Endothelial cell (in vitro differentiated cells): Measurements from ENCODE around the gene FGF12. TPM values are rescaled to one million over a fixed set of nuclear protein-coding genes. Genes with fewer than 3 reads are reported as not detected.

Experiments
- DNase-seq: peaks from one replicate; pipeline ENCODE4 v3.0.0; 2021; ENCODE audit warnings: low spot score
- H3K27ac Mint-ChIP-seq: one replicate; pipeline ENCODE4 v1.8.0; 2021; ENCODE audit warnings: mixed read lengths, inconsistent platforms; ENCODE audit not compliant: unreplicated experiment
- H3K27me3 Mint-ChIP-seq: one replicate; pipeline ENCODE4 v1.8.0; 2021; ENCODE audit warnings: mild to moderate bottlenecking, moderate library complexity, mixed read lengths, inconsistent platforms; ENCODE audit not compliant: unreplicated experiment
- H3K36me3 Mint-ChIP-seq: one replicate; pipeline ENCODE4 v1.8.0; 2021; ENCODE audit warnings: mild to moderate bottlenecking, low read depth, mixed read lengths, inconsistent platforms; ENCODE audit not compliant: unreplicated experiment
- H3K4me1 Mint-ChIP-seq: one replicate; pipeline ENCODE4 v1.8.0; 2021; ENCODE audit warnings: mild to moderate bottlenecking, mixed read lengths, inconsistent platforms; ENCODE audit not compliant: unreplicated experiment
- H3K4me3 Mint-ChIP-seq: one replicate; pipeline ENCODE4 v1.8.0; 2021; ENCODE audit warnings: mild to moderate bottlenecking, mixed read lengths, inconsistent platforms; ENCODE audit not compliant: unreplicated experiment
- H3K9me3 Mint-ChIP-seq: one replicate; pipeline ENCODE4 v1.8.0; 2021; ENCODE audit warnings: mixed read lengths, inconsistent platforms; ENCODE audit not compliant: unreplicated experiment
- total RNA-seq: library from RNA; stranded (reverse); fragmentation: NEBNext Ultra II Directional; extraction: Animal tissue kit (Norgen Biotek cat#: 25700); gene quantifications from one replicate; pipeline ENCODE4 v1.2.1, GENCODE V29; 2021; ENCODE audit not compliant: unreplicated experiment
- TF ChIP-seq, protein P1 (sequence below): fragments of 200-600 bp; sonication (generic); IDR thresholded peaks from one replicate; pipeline ENCODE4 v1.5.0; 2021; ENCODE audit warnings: antibody characterized with exemption; ENCODE audit not compliant: unreplicated experiment

Gene FGF12
- total RNA-seq, 1 donor from 2014 or later = 19.1 TPM

DNA sequence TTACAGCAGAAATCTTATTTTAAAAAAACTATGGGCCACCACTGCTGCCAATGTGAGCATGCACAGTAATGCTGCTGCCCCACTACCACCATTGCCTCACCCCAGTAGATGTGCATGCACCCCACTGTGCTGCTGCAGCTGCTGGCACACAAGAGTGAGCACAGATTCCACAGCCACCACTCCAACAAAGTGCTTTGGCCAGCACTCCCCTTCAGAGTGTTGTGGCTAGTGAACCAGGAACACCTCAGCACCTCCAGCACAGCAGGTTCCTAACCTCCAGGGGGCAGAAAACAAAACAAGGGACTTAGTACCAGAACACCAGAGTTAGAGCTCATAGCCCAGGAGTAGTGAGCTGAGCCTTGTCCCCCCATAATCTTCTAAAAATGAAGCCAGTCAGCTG, 636.8 kb downstream of the FGF12 start:
- TF ChIP-seq, protein P1, sequence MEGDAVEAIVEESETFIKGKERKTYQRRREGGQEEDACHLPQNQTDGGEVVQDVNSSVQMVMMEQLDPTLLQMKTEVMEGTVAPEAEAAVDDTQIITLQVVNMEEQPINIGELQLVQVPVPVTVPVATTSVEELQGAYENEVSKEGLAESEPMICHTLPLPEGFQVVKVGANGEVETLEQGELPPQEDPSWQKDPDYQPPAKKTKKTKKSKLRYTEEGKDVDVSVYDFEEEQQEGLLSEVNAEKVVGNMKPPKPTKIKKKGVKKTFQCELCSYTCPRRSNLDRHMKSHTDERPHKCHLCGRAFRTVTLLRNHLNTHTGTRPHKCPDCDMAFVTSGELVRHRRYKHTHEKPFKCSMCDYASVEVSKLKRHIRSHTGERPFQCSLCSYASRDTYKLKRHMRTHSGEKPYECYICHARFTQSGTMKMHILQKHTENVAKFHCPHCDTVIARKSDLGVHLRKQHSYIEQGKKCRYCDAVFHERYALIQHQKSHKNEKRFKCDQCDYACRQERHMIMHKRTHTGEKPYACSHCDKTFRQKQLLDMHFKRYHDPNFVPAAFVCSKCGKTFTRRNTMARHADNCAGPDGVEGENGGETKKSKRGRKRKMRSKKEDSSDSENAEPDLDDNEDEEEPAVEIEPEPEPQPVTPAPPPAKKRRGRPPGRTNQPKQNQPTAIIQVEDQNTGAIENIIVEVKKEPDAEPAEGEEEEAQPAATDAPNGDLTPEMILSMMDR = no peak
- no peaks in the 10 kb centered on the region for H3K36me3 Mint-ChIP-seq
- peak; percentile 10 for DNase-seq

More for the DNA sequence above, 636.8 kb downstream of the FGF12 start:
- H3K4me1 Mint-ChIP-seq = no peaks in the 10 kb centered on the region
- no peak overlapping the region for H3K27ac Mint-ChIP-seq
- no peak overlapping the region for H3K4me3 Mint-ChIP-seq
- H3K27me3 Mint-ChIP-seq = no peaks in the 10 kb centered on the region
- H3K9me3 Mint-ChIP-seq = no peaks in the 10 kb centered on the region

Other genes with a start within 250 kb of the FGF12 start
- gene MB21D2, start 190.3 kb upstream of the FGF12 start, total RNA-seq = 4.3 TPM